Keratinocyte (primary cell): ENCODE results near the gene TMEM150B.

Experiments
- EZH2 ChIP-seq: IDR thresholded peaks from one replicate; pipeline ENCODE4 v1.6.1; 2012; ENCODE audit warnings: inconsistent platforms, mild to moderate bottlenecking, low read length, moderate library complexity
- TF ChIP-seq, protein P1 (sequence below), 3 experiments: IDR thresholded peaks in 1 of 3; conservative IDR thresholded peaks in 1 of 3; optimal IDR thresholded peaks in 1 of 3; 2 replicates in 2 of 3; 3 replicates in 1 of 3; pipeline versions ENCODE3 to v1.5.1; 2011; ENCODE audit warnings: low read length in 3 of 3, mild to moderate bottlenecking in 3 of 3, moderate library complexity in 2 of 3, control low read depth in 1 of 3, inconsistent platforms in 1 of 3; ENCODE audit not compliant: insufficient read depth in 2 of 3; ENCODE audit errors: extremely low read depth in 1 of 3

DNA sequence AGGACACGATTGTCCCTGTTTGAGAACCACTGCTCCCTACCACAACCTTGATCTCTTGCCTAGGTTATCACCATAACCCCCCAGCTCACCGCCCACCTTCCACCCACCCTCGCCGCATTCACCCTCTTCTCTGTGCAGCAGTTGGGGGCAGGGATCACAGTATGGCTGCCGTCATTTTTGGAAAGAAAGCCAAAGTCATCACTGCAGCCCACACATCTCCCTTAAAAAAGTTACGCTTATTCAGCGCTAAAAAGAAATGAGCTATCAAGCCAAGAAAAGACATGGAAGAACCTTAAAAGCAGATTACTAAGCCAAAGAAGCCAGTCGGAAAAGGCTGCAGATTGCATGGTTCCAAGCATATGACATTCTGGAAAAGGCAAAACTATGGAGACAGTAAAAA lies 55.8 kb downstream of the TMEM150B start:
- TF ChIP-seq, protein P1, sequence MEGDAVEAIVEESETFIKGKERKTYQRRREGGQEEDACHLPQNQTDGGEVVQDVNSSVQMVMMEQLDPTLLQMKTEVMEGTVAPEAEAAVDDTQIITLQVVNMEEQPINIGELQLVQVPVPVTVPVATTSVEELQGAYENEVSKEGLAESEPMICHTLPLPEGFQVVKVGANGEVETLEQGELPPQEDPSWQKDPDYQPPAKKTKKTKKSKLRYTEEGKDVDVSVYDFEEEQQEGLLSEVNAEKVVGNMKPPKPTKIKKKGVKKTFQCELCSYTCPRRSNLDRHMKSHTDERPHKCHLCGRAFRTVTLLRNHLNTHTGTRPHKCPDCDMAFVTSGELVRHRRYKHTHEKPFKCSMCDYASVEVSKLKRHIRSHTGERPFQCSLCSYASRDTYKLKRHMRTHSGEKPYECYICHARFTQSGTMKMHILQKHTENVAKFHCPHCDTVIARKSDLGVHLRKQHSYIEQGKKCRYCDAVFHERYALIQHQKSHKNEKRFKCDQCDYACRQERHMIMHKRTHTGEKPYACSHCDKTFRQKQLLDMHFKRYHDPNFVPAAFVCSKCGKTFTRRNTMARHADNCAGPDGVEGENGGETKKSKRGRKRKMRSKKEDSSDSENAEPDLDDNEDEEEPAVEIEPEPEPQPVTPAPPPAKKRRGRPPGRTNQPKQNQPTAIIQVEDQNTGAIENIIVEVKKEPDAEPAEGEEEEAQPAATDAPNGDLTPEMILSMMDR (optimal IDR thresholded peaks at IDR 0.05 in 1 of 3, IDR thresholded peaks at IDR 0.05 in 1 of 3, conservative IDR thresholded peaks at IDR 0.05 in 1 of 3; ENCODE audit: extremely low read depth in 1 of 3, insufficient read depth in 2 of 3, low read length in 3 of 3), result no peak
- no peak for TF ChIP-seq EZH2
